ENCODE data around the gene FAM227A. TPM values are rescaled to one million over a fixed set of nuclear protein-coding genes. Genes with fewer than 3 reads are reported as not detected.

The FAM227A gene
- total and polyA plus RNA-seq, 2 of the 13 experiments (the other 11 are each of a cell fraction or from before 2014, with no cell fraction given) = 1.0 to 1.5 TPM

DNA sequence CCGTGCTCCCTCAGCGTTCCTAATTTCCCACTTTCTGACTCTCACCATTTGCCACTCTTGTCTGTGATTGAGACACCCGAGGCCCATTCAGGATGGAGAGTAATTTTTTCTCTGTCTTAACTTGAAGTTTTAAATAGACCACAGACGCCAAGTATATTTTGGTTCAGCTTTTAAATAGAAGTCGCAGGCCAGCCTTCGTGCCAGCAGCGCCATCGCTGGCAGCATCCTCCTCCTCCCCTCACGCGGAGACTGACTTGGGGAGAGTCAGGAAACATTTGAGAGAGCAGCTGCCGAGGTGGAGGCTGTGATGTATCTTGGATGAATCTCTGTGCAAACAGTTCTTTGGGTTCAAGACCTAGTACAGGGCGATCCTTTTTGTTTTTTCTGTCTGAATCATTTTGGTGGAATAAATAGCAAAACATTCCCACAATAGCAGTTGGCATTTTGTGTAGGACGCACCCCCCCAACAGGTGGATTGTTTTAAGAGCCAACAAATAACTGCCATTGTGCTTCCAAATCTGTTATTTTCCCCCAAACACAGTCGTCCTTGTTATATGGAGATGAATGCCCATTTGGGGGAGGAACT, 85.3 kb downstream of the FAM227A start (continued):
- peak; percentile 13 to 35; a peak in 1 of 4 replicates for TF ChIP-seq HMGXB4 (CRISPR knock-in tag; IDR thresholded peaks at IDR 0.05; ENCODE audit: borderline replicate concordance in 1 of 2, low read depth in 1 of 2)
- 0 out of 2 replicates have a peak, but pooled peaks have one; percentile 11 for TF ChIP-seq ZNF770 (CRISPR knock-in tag; IDR thresholded peaks at IDR 0.05)
- no peak for TF ChIP-seq ZNF75D (CRISPR knock-in tag; IDR thresholded peaks at IDR 0.05; ENCODE audit: borderline replicate concordance)
- TF ChIP-seq ZNF263 (CRISPR knock-in tag; IDR thresholded peaks at IDR 0.05) = peak; percentile 89
- TF ChIP-seq ZSCAN29 (CRISPR knock-in tag; conservative IDR thresholded peaks at IDR 0.05) = 0 out of 2 replicates have a peak, but pooled peaks have one; percentile 17
- peak; percentile 10 for TF ChIP-seq ZFX (CRISPR knock-in tag; IDR thresholded peaks at IDR 0.05; ENCODE audit: low read depth)
- peak; percentile 59; the same call in 1 of the 2 replicates for TF ChIP-seq ZNF501 (CRISPR knock-in tag; IDR thresholded peaks at IDR 0.05)
- 0 out of 2 replicates have a peak, but pooled peaks have one; percentile 48 for TF ChIP-seq ZNF512B (CRISPR knock-in tag; IDR thresholded peaks at IDR 0.05; ENCODE audit: borderline replicate concordance)
- TF ChIP-seq TBX2 (CRISPR knock-in tag; IDR thresholded peaks at IDR 0.05; ENCODE audit: borderline replicate concordance) = no peak
- TF ChIP-seq MXD4 (CRISPR knock-in tag; IDR thresholded peaks at IDR 0.05) = 0 out of 2 replicates have a peak, but pooled peaks have one; percentile 25
- TF ChIP-seq SKI (IDR thresholded peaks at IDR 0.05; ENCODE audit: partially characterized antibody) = no peak
- TF ChIP-seq YY1 (IDR thresholded peaks at IDR 0.05; ENCODE audit: insufficient read depth, insufficient replicate concordance, low read depth, low read length) = no peak

Measured in HepG2 (cell line).